ENCODE data around the gene SNF8. TPM values are rescaled to one million over a fixed set of nuclear protein-coding genes. Genes with fewer than 3 reads are reported as not detected.

SNF8 gene
- polyA plus RNA-seq, 1 donor from 2014 or later: 171 TPM

DNA sequence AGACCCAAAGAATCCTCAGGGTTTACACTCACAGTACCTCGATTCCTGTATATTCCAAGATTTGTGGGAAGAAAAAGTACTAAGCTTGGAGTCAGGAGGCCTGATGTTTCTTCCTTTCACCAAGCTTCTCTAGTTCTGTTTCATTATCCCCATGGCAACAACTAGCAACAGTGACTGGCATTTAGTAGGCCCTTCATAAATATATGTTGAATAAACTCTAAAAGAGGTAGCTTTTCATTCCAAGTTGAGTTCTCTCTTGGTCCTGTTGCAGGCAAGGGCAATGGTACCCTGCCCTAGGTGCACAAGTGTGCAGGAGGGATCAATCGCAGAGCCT lies 37.0 kb downstream of the SNF8 start:
- Histone ChIP-seq H3K79me2 (replicated peaks; ENCODE audit: insufficient read depth, low read length) (peaks cover 33% of the 10 kb centered on the region), H2AFZ (ENCODE audit: low read depth, low read length) (peak overlapping the region; percentile 40), H3K27ac (ENCODE audit: low read length) (peak overlapping the region; percentile 87), H3K9me2 (ENCODE audit: insufficient read depth, low read length) (no peaks in the 10 kb centered on the region), H3F3A (ENCODE audit: insufficient read depth, low read length, poor library complexity, severe bottlenecking) (no peaks in the 10 kb centered on the region), H4K20me1 (ENCODE audit: insufficient read depth) (no peaks in the 10 kb centered on the region), H3K4me2 (ENCODE audit: low read length) (peak overlapping the region; percentile 82), H3K27me3 (ENCODE audit: insufficient read depth, low read depth, low read length) (no peaks in the 10 kb centered on the region), H3K4me3 (ENCODE audit: low read length) (peak overlapping the region; percentile 72), H3K9me3 (ENCODE audit: low read length) (no peaks in the 10 kb centered on the region), H3K36me3 (ENCODE audit: insufficient read depth, low read length) (no peaks in the 10 kb centered on the region), H3K9ac (ENCODE audit: low read length) (peak overlapping the region; percentile 92)
- TF ChIP-seq POLR2AphosphoS5 (IDR thresholded peaks at IDR 0.05): no peak
- no peak for TF ChIP-seq EZH2 (IDR thresholded peaks at IDR 0.05; ENCODE audit: borderline replicate concordance, insufficient read depth, low read length, poor library complexity, severe bottlenecking)
- TF ChIP-seq RAD21 (conservative IDR thresholded peaks at IDR 0.05): no peak
- TF ChIP-seq EP300 (conservative IDR thresholded peaks at IDR 0.05; ENCODE audit: poor library complexity, severe bottlenecking): no peak
- no peak for TF ChIP-seq TAF1 (IDR thresholded peaks at IDR 0.05; ENCODE audit: low read depth)
- no peak for TF ChIP-seq MXI1 (conservative IDR thresholded peaks at IDR 0.05; ENCODE audit: poor library complexity, severe bottlenecking)
- TF ChIP-seq, protein P1, sequence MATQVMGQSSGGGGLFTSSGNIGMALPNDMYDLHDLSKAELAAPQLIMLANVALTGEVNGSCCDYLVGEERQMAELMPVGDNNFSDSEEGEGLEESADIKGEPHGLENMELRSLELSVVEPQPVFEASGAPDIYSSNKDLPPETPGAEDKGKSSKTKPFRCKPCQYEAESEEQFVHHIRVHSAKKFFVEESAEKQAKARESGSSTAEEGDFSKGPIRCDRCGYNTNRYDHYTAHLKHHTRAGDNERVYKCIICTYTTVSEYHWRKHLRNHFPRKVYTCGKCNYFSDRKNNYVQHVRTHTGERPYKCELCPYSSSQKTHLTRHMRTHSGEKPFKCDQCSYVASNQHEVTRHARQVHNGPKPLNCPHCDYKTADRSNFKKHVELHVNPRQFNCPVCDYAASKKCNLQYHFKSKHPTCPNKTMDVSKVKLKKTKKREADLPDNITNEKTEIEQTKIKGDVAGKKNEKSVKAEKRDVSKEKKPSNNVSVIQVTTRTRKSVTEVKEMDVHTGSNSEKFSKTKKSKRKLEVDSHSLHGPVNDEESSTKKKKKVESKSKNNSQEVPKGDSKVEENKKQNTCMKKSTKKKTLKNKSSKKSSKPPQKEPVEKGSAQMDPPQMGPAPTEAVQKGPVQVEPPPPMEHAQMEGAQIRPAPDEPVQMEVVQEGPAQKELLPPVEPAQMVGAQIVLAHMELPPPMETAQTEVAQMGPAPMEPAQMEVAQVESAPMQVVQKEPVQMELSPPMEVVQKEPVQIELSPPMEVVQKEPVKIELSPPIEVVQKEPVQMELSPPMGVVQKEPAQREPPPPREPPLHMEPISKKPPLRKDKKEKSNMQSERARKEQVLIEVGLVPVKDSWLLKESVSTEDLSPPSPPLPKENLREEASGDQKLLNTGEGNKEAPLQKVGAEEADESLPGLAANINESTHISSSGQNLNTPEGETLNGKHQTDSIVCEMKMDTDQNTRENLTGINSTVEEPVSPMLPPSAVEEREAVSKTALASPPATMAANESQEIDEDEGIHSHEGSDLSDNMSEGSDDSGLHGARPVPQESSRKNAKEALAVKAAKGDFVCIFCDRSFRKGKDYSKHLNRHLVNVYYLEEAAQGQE (IDR thresholded peaks at IDR 0.05; ENCODE audit: borderline replicate concordance): no peak
- no peak for TF ChIP-seq SMC3 (conservative IDR thresholded peaks at IDR 0.05; ENCODE audit: poor library complexity)
- TF ChIP-seq, protein P2, sequence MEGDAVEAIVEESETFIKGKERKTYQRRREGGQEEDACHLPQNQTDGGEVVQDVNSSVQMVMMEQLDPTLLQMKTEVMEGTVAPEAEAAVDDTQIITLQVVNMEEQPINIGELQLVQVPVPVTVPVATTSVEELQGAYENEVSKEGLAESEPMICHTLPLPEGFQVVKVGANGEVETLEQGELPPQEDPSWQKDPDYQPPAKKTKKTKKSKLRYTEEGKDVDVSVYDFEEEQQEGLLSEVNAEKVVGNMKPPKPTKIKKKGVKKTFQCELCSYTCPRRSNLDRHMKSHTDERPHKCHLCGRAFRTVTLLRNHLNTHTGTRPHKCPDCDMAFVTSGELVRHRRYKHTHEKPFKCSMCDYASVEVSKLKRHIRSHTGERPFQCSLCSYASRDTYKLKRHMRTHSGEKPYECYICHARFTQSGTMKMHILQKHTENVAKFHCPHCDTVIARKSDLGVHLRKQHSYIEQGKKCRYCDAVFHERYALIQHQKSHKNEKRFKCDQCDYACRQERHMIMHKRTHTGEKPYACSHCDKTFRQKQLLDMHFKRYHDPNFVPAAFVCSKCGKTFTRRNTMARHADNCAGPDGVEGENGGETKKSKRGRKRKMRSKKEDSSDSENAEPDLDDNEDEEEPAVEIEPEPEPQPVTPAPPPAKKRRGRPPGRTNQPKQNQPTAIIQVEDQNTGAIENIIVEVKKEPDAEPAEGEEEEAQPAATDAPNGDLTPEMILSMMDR (IDR thresholded peaks at IDR 0.05; ENCODE audit: poor library complexity, severe bottlenecking): no peak

DNA sequence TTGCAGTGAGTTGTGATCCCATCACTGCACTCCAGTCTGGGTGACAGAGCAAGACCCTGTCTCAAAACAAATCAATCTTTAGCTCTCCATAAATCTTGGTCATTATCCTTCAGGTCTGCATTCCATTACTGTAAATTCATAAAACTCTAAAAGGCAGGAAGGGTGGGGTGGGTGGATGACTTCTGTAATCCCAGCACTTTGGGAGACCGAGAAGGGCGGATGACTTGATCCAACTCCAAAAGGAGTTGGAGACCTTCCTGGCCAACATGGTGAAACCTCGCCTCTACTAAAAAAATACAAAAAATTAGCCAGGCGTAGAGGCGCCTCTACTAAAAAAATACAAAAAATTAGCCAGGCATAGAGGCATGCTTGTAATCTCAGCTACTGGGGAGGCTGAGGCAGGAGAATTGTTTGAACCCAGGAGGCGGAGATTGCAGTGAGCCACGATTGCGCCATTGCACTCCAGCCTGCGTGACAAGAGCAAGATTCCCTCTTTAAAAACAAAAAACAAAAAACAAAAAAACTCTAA lies 38.6 kb downstream of the SNF8 start:
- Histone ChIP-seq H3K4me2 (ENCODE audit: low read length) (no peak overlapping the region), H3K9me3 (ENCODE audit: low read length) (no peaks in the 10 kb centered on the region), H3K27ac (ENCODE audit: low read length) (no peak overlapping the region), H3K36me3 (ENCODE audit: insufficient read depth, low read length) (no peaks in the 10 kb centered on the region), H3F3A (ENCODE audit: insufficient read depth, low read length, poor library complexity, severe bottlenecking) (no peaks in the 10 kb centered on the region), H3K79me2 (replicated peaks; ENCODE audit: insufficient read depth, low read length) (peaks cover 17% of the 10 kb centered on the region), H3K4me3 (ENCODE audit: low read length) (no peak overlapping the region), H4K20me1 (ENCODE audit: insufficient read depth) (no peaks in the 10 kb centered on the region), H3K27me3 (ENCODE audit: insufficient read depth, low read depth, low read length) (no peaks in the 10 kb centered on the region), H3K9me2 (ENCODE audit: insufficient read depth, low read length) (no peaks in the 10 kb centered on the region), H3K9ac (ENCODE audit: low read length) (no peak overlapping the region), H2AFZ (ENCODE audit: low read depth, low read length) (no peak overlapping the region)
- TF ChIP-seq SMC3 (conservative IDR thresholded peaks at IDR 0.05; ENCODE audit: poor library complexity) (no peak), MXI1 (conservative IDR thresholded peaks at IDR 0.05; ENCODE audit: poor library complexity, severe bottlenecking) (no peak), TAF1 (IDR thresholded peaks at IDR 0.05; ENCODE audit: low read depth) (no peak), EZH2 (IDR thresholded peaks at IDR 0.05; ENCODE audit: borderline replicate concordance, insufficient read depth, low read length, poor library complexity, severe bottlenecking) (no peak), RAD21 (conservative IDR thresholded peaks at IDR 0.05) (no peak), EP300 (conservative IDR thresholded peaks at IDR 0.05; ENCODE audit: poor library complexity, severe bottlenecking) (no peak), POLR2AphosphoS5 (IDR thresholded peaks at IDR 0.05) (no peak)
- TF ChIP-seq, protein P2 (IDR thresholded peaks at IDR 0.05; ENCODE audit: poor library complexity, severe bottlenecking): no peak
- TF ChIP-seq, protein P1 (IDR thresholded peaks at IDR 0.05; ENCODE audit: borderline replicate concordance): no peak
